ENCODE measurements around the gene KCNQ1OT1. TPM values are rescaled to one million over a fixed set of nuclear protein-coding genes. Genes with fewer than 3 reads are reported as not detected.

KCNQ1OT1 gene
- polyA plus RNA-seq, 1 of the 3 experiments (the other 2 are of a cell fraction), result 0.03 TPM

DNA sequence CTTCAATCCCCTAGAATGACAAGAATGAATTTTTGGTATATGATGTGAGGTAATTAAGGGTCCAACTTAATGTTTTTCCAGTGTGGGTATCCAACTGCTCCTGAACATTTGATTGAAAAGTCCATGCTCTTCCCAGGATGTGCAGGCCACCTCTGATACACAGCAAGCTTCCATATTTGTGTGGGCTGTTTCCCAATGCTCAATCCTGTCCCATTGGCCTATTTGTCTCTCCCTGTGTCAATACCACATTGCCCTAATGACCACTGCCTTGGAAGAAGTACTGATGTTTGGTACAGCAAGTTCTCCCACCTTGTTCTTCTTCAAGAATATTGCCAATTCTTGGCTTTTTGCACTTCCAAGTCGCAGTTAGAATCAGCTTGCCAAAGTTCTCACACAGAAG is 42.9 kb downstream of the KCNQ1OT1 start:
- DNase-seq, result no peak
- Histone ChIP-seq H3K4me1 (ENCODE audit: control insufficient read depth in 1 of 2, insufficient read depth in 2 of 2, low read depth in 1 of 2, low read length in 1 of 2) (peaks cover 0 to 28% of the 10 kb centered on the region in 2 experiments; a peak in 1 of 4 replicates), H3K9me2 (no peaks in the 10 kb centered on the region), H3K27me3 (ENCODE audit: insufficient read depth) (no peaks in the 10 kb centered on the region), H4K20me1 (ENCODE audit: insufficient read depth) (no peaks in the 10 kb centered on the region), H3K4me2 (no peak overlapping the region), H2AFZ (ENCODE audit: low read depth) (no peak overlapping the region), H3K9me3 (peaks cover 7% of the 10 kb centered on the region; the same call in 1 of the 2 replicates), H3K79me2 (ENCODE audit: insufficient read depth) (no peaks in the 10 kb centered on the region), H3K27ac (ENCODE audit: low read depth in 2 of 2, low read length in 1 of 2) (no peak overlapping the region), H3F3A (replicated peaks; ENCODE audit: insufficient read depth) (no peaks in the 10 kb centered on the region), H3K4me3 (ENCODE audit: low read depth in 2 of 2, low read length in 1 of 2) (no peak overlapping the region), H3K36me3 (replicated peaks in 1 of 2; ENCODE audit: control insufficient read depth in 1 of 2, insufficient read depth in 2 of 2, low read length in 1 of 2) (peaks cover 0 to 5% of the 10 kb centered on the region in 2 experiments), H3K9ac (no peak overlapping the region)
- CTCF ChIA-PET, result no interaction called here
- TF ChIP-seq REST (IDR thresholded peaks at IDR 0.05; ENCODE audit: low read depth, low read length) (no peak), MXI1 (IDR thresholded peaks at IDR 0.05; ENCODE audit: low read depth, low read length) (no peak), RXRA (IDR thresholded peaks at IDR 0.05; ENCODE audit: borderline replicate concordance, low read depth) (no peak), GATA2 (CRISPR knock-in tag; IDR thresholded peaks at IDR 0.05) (no peak), FOSL2 (IDR thresholded peaks at IDR 0.05; ENCODE audit: borderline replicate concordance, low read depth) (no peak), SIN3A (IDR thresholded peaks at IDR 0.05; ENCODE audit: borderline replicate concordance, low read depth, low read length) (no peak), MAX (IDR thresholded peaks at IDR 0.05; ENCODE audit: low read depth) (no peak)
- 57% methylated on average over 1 of the region's 1 CpG for WGBS (ENCODE audit: low lambda C conversion rate)
- POLR2A ChIA-PET, result no interaction called here

GRCh38 chr11:2655834-2656622 is 43.8 kb downstream of the KCNQ1OT1 start:
- POLR2A ChIA-PET, result no interaction called here
- no peaks in the 10 kb centered on the region for H3K79me2 ChIP-seq (ENCODE audit: insufficient read depth)
- peaks cover 6% of the 10 kb centered on the region; the same call in 1 of the 2 replicates for H3K9me3 ChIP-seq
- H3K4me3 ChIP-seq (ENCODE audit: low read depth in 2 of 2, low read length in 1 of 2), result no peak overlapping the region
- no peak overlapping the region for H3K9ac ChIP-seq
- no peaks in the 10 kb centered on the region for H3F3A ChIP-seq (replicated peaks; ENCODE audit: insufficient read depth)
- H3K9me2 ChIP-seq, result no peaks in the 10 kb centered on the region
- peaks cover 0 to 32% of the 10 kb centered on the region in 2 experiments; a peak in 1 of 4 replicates for H3K4me1 ChIP-seq (ENCODE audit: control insufficient read depth in 1 of 2, insufficient read depth in 2 of 2, low read depth in 1 of 2, low read length in 1 of 2)
- H3K4me2 ChIP-seq, result no peak overlapping the region
- no peak overlapping the region for H2AFZ ChIP-seq (ENCODE audit: low read depth)
- H3K36me3 ChIP-seq (replicated peaks in 1 of 2; ENCODE audit: control insufficient read depth in 1 of 2, insufficient read depth in 2 of 2, low read length in 1 of 2), result peaks cover 0 to 5% of the 10 kb centered on the region in 2 experiments
- no peak overlapping the region for H3K27ac ChIP-seq (ENCODE audit: low read depth in 2 of 2, low read length in 1 of 2)
- H3K27me3 ChIP-seq (ENCODE audit: insufficient read depth), result no peaks in the 10 kb centered on the region
- 49% methylated on average over 5 of the region's 6 CpGs for WGBS (ENCODE audit: low lambda C conversion rate)
- no peak for DNase-seq
- TF ChIP-seq RCOR1 (IDR thresholded peaks at IDR 0.05; ENCODE audit: low read length) (no peak), REST (IDR thresholded peaks at IDR 0.05; ENCODE audit: low read depth, low read length) (no peak), SMC3 (IDR thresholded peaks at IDR 0.05; ENCODE audit: low read depth, low read length) (no peak)
- CTCF ChIA-PET, result interaction anchor here (1.0 to 1.5 kb wide), 2 partner anchors 232 to 236 kb away, joined by 3 read pairs; no protein-coding TSS in a partner anchor
- no peaks in the 10 kb centered on the region for H4K20me1 ChIP-seq (ENCODE audit: insufficient read depth)

Measured in SK-N-SH (cell line).